HCEC 1CT (cell line): ENCODE measurements around the gene LRRC73.
"Not testable (repeated sequence)": the region's sequence is repeated elsewhere in the genome, so short reads cannot be mapped to it uniquely, and the experiment has no call there.

Source experiments
- DNase-seq: peaks from one replicate; pipeline ENCODE4 v3.0.0-alpha.2; 2017

LRRC73 gene

GRCh38 chr6:43459535-43459934 is 50.6 kb downstream of the LRRC73 start:
- DNase-seq: no peak

DNA sequence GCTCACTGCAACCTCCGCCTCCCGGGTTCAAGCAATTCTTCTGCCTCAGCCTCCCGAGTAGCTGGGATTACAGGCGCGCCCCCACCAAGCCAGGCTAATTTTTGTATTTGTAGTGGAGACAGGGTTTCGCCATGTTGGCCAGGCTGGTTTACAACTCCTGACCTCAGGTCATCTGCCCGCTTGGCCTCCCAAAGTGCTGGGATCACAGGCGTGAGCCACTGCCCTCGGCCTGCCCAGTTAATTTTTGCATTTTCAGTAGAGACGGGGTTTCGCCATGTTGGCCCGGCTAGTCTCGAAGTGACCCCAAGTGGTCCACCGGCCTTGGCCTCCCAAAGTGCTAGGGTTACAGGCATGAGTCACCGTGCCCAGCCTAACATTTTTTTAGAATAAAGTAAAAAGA is 52.0 kb downstream of the LRRC73 start:
- not testable (repeated sequence) for DNase-seq

DNA sequence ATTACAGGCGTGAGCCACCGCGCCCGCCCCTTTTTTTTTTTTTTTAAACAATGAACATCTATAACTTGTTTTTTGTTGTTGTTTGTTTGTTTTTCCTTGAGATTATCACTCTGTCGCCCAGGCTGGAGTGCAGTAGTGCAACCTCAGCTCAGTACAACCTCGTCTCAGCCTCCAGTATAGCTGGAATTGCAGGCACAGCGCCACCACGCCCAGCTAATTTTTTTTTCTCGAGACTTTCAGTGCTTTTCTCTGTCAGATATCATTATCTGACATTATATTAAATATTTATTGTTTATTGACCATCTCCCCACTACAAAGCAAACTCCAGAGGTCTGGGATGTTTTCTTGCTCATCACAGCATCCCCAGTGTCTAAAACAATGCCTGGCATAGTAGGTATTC is 52.5 kb downstream of the LRRC73 start:
- DNase-seq: no peak
